ENCODE measurements around the gene BTBD9.

DNA sequence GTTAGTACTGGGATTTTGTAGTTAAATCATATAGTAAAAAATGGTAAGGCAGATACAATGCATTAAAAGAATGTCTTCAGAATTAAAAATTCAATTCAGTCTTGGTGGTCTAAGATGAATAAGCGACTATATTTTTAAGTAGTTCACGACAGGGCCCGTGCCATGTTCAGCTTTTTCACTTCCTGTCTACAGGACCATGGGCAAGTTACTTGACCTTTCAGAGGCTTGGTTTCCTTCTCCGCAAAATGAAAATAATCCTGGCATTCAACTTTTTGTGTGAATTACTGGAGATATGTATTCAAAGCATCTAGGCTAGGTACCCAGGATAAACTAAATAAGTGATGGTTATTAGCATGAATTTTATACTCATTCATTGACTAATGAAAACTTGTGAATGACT is 216.0 kb downstream of the BTBD9 start:
- TF ChIP-seq POLR2AphosphoS5 (IDR thresholded peaks at IDR 0.05; ENCODE audit: borderline replicate concordance, low read depth, low read length) (no peak), EZH2 (IDR thresholded peaks at IDR 0.05) (no peak)
